KMS-11 (cell line): ENCODE measurements around the gene MYO15B.

Experiments used
- H2AFZ ChIP-seq: fragments of 200-600 bp; sonication (generic); 2 replicates; pipeline ENCODE4 v1.6.1; 2016; ENCODE audit warnings: antibody characterized with exemption, mixed run types, low read depth
- H3K27ac ChIP-seq: fragments of 200-600 bp; sonication (generic); 2 replicates; pipeline ENCODE4 v1.6.1; 2016; ENCODE audit warnings: mild to moderate bottlenecking, mixed run types
- H3K27me3 ChIP-seq: fragments of 200-600 bp; sonication (generic); 2 replicates; pipeline ENCODE4 v1.6.1; 2017; ENCODE audit warnings: mild to moderate bottlenecking, low read depth, mixed run types, moderate library complexity; ENCODE audit not compliant: insufficient read depth
- H3K36me3 ChIP-seq: fragments of 200-600 bp; sonication (generic); 2 replicates; pipeline ENCODE4 v1.6.1; 2017; ENCODE audit warnings: mild to moderate bottlenecking, mixed run types; ENCODE audit not compliant: insufficient read depth
- H3K4me1 ChIP-seq: fragments of 200-600 bp; sonication (generic); 2 replicates; pipeline ENCODE4 v1.6.1; 2016; ENCODE audit warnings: mild to moderate bottlenecking, low read depth, mixed run types; ENCODE audit not compliant: poor library complexity, severe bottlenecking
- H3K4me2 ChIP-seq: fragments of 200-600 bp; sonication (generic); 2 replicates; pipeline ENCODE4 v1.7.0; 2016; ENCODE audit warnings: mild to moderate bottlenecking, mixed run types
- H3K4me3 ChIP-seq: fragments of 200-600 bp; sonication (generic); IDR thresholded peaks from 2 replicates; pipeline ENCODE4 v1.6.1; 2017; ENCODE audit warnings: low read depth, low read length, mixed read lengths; ENCODE audit not compliant: insufficient read depth
- H3K79me2 ChIP-seq: fragments of 200-600 bp; sonication (generic); 2 replicates; pipeline ENCODE4 v1.6.1; 2016; ENCODE audit warnings: low read depth, mixed run types; ENCODE audit not compliant: insufficient read depth
- H3K9ac ChIP-seq: fragments of 200-600 bp; sonication (generic); 2 replicates; pipeline ENCODE4 v1.6.1; 2016; ENCODE audit warnings: mild to moderate bottlenecking, mixed run types
- H4K20me1 ChIP-seq: fragments of 200-600 bp; sonication (generic); 2 replicates; pipeline ENCODE4 v1.6.1; 2016; ENCODE audit warnings: mild to moderate bottlenecking, mixed run types; ENCODE audit not compliant: insufficient read depth
- TF ChIP-seq, protein P1 (sequence below): fragments of 200-600 bp; sonication (generic); conservative IDR thresholded peaks from 2 replicates; pipeline ENCODE4 v1.6.1; 2017; ENCODE audit warnings: low read depth, mild to moderate bottlenecking, antibody characterized with exemption, low read length, moderate library complexity, mixed read lengths

The MYO15B gene

DNA sequence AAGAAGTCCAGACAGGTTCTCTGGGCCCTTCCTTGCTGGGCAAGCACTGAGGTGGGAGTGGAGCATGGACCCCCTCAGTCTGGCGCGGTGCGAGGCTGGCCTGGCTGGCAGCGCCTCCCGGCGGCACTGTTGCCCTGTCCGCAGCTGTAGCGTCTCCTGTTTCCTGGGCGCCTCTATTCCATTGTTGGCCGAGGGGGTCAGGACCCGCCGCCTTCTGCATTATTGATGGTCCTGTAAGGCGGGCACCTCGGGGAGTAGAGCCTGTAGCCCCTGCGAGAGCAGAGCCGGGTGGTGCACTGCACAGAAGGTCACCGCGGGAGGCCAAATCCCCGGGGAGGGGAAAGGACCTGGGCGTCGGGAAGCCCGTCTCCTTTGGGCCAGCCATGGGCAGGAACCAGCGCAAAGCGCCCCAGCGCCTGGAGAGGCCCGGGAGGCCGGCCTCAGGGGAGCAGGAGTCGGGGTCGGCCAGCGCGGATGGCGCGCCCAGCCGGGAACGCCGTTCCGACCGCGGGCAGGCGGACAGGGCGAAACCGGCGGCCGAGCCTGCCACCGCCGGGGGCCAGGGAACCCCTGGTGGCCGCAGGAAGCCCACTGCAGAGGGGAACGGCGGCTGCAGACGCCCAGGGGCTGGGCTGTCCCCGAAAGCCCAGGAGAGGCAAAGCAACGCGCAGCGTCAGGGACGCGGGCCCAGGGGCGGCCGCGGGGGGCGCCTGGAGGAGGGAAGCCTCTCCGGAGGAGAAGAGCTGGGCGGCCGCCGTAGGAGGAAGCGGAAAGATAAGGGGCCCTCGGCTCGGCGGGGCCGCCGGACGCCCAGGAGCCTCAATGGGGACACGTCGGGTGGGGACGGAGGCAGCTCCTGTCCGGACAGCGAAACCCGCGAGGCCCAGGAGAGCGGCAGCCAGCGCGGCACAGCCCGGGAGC is at the start of gene MYO15B:
TSS of gene MYO15B (plus strand) at position 126 of the 921 bp plus-strand sequence. CDS start at position 384, 258 bp downstream.
- peak within 1 kb of the TSS; percentile 33; the same call in 1 of the 2 replicates for H3K4me2 ChIP-seq
- H2AFZ ChIP-seq: peak within 1 kb of the TSS; percentile 73; the same call in 1 of the 2 replicates
- peaks cover 49% of the 10 kb centered on the region for H3K27me3 ChIP-seq
- no peak within 1 kb of the TSS for H3K9ac ChIP-seq
- H3K36me3 ChIP-seq: no peaks in the 10 kb centered on the region
- no peaks in the 10 kb centered on the region for H3K79me2 ChIP-seq
- TF ChIP-seq, protein P1, sequence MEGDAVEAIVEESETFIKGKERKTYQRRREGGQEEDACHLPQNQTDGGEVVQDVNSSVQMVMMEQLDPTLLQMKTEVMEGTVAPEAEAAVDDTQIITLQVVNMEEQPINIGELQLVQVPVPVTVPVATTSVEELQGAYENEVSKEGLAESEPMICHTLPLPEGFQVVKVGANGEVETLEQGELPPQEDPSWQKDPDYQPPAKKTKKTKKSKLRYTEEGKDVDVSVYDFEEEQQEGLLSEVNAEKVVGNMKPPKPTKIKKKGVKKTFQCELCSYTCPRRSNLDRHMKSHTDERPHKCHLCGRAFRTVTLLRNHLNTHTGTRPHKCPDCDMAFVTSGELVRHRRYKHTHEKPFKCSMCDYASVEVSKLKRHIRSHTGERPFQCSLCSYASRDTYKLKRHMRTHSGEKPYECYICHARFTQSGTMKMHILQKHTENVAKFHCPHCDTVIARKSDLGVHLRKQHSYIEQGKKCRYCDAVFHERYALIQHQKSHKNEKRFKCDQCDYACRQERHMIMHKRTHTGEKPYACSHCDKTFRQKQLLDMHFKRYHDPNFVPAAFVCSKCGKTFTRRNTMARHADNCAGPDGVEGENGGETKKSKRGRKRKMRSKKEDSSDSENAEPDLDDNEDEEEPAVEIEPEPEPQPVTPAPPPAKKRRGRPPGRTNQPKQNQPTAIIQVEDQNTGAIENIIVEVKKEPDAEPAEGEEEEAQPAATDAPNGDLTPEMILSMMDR: no peak
- no peak within 1 kb of the TSS for H3K4me3 ChIP-seq
- H4K20me1 ChIP-seq: no peaks in the 10 kb centered on the region
- no peak within 1 kb of the TSS for H3K27ac ChIP-seq
- H3K4me1 ChIP-seq: no peaks in the 10 kb centered on the region

DNA sequence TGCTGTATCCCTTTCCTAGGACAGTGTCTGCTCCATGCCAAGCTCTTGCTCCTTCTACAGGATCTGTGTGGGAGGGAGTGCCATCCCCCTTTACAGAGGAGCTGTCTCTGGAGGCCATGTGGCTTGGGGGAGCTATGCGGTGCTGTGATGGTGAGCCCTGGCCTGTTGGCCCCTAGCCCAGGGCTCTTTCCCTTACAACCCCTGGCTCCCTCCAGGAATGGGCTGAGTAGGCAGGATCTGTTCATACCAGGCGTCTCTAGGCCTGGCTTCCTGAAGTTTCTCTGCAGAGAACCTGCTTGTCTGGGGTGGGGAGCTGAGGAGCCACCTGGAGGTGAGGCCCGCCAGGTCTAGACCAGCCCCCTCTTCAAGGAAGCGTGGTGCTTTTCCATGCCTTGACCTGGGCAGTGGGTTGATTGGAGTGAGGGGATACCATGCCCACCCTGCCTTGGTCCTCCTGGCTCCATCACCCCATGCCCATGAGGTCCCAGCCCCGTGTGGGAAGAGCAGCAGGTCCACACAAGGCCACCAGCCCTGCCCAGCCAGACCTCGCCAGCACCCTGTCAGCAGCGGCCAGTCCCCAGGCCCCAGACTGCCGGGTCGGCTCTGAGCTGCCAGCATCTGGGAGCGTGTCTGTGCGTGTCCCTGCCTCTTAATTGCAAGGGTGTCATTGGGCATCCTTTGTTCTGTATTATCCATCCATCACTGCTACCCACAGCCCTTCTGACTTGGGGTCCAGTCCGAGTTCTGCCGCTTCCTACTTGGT is 47.5 kb upstream of the MYO15B start:
- no peaks in the 10 kb centered on the region for H4K20me1 ChIP-seq
- H2AFZ ChIP-seq: no peak overlapping the region
- no peak overlapping the region for H3K27ac ChIP-seq
- H3K4me3 ChIP-seq: no peak overlapping the region
- no peaks in the 10 kb centered on the region for H3K4me1 ChIP-seq
- H3K9ac ChIP-seq: no peak overlapping the region
- no peak overlapping the region for H3K4me2 ChIP-seq
- no peaks in the 10 kb centered on the region for H3K27me3 ChIP-seq
- TF ChIP-seq, protein P1: no peak
- H3K36me3 ChIP-seq: no peaks in the 10 kb centered on the region
- H3K79me2 ChIP-seq: no peaks in the 10 kb centered on the region

DNA sequence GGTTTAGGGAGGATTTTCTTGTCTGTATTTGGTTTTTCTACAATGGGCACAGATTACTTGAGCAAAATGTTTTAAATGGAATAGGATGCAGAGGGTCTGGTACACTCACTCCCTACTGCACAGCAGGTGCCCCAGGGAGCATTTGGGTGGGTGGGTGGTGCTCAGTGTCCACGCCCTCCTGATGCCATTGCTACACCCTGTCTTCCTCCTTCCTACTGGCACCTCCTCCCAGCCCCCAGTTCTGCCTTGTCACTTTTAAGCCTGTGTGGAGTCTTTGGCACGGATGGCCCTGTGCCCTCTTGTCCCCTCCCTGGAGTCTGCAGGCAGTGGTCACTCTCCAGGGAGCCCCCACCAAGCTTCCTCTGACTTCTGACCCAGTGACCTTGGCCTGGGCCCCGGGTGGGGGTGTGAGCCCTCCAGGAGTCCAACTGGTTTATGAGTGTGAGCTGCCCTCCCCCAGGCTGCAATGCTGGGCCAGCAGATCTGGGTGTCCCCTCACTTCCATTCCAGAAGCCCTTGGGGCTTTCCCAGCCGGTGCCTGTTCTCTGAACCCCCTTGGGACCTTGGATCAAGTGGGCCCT is 46.6 kb upstream of the MYO15B start:
- H3K4me1 ChIP-seq: no peaks in the 10 kb centered on the region
- no peaks in the 10 kb centered on the region for H3K27me3 ChIP-seq
- H3K36me3 ChIP-seq: no peaks in the 10 kb centered on the region
- no peak overlapping the region for H3K4me3 ChIP-seq
- H3K79me2 ChIP-seq: no peaks in the 10 kb centered on the region
- no peak overlapping the region for H3K4me2 ChIP-seq
- no peaks in the 10 kb centered on the region for H4K20me1 ChIP-seq
- H2AFZ ChIP-seq: no peak overlapping the region
- TF ChIP-seq, protein P1: no peak
- no peak overlapping the region for H3K9ac ChIP-seq
- H3K27ac ChIP-seq: no peak overlapping the region

DNA sequence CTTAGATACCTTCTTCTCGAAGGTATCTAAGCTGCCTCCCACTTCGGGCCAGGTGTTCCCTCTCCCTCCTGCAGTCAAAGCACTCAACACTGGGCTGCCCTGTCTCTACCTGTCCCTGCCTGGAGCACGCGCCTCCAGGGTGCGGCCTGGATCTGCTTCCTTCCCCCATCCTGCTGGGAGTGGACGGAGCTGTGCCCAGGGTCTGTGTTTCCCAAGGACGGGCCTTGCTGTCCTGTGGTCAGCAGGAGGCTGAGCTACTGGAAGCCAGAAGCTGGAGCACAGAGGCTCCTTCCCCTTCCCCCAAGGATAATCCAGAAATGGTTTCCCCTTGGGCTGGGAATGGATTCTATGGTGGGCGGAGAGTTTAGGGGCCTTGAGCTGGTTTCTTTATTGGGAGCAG is 45.4 kb upstream of the MYO15B start:
- Histone ChIP-seq H3K4me2 (no peak overlapping the region), H3K27ac (no peak overlapping the region), H3K4me3 (no peak overlapping the region), H4K20me1 (no peaks in the 10 kb centered on the region), H2AFZ (no peak overlapping the region), H3K36me3 (no peaks in the 10 kb centered on the region), H3K27me3 (no peaks in the 10 kb centered on the region), H3K4me1 (no peaks in the 10 kb centered on the region), H3K79me2 (no peaks in the 10 kb centered on the region), H3K9ac (no peak overlapping the region)
- TF ChIP-seq, protein P1: no peak
